ENCODE measurements around the gene C12orf60. TPM values are rescaled to one million over a fixed set of nuclear protein-coding genes. Genes with fewer than 3 reads are reported as not detected.

The C12orf60 gene
- total and polyA plus RNA-seq, 7 experiments from 2014 or later, result 0.22 to 1.7 (median 1.2) TPM; not detected in 1

- H3K27ac Mint-ChIP-seq, result no peak within 1 kb of the TSS
- H3K27me3 Mint-ChIP-seq, result peaks cover 0 to 18% (median 3%) of the 10 kb centered on the region in 5 donors
- peaks cover 0 to 8% (median 2%) of the 10 kb centered on the region in 11 donors for H3K9me3 Mint-ChIP-seq
- no peak within 1 kb of the TSS for H3K4me3 ChIP-seq (ENCODE audit: low read length)
- H3K36me3 ChIP-seq (ENCODE audit: control insufficient read depth in 2 of 3, insufficient read depth in 3 of 3, low read length in 3 of 3), result no peaks in the 10 kb centered on the region
- peaks cover 0 to 6% (median 0%) of the 10 kb centered on the region in 5 donors for H3K36me3 Mint-ChIP-seq
- ATAC-seq (no peak), DNase-seq (no peak)
- H3K27me3 ChIP-seq (ENCODE audit: control insufficient read depth in 2 of 2, insufficient read depth in 2 of 2, low read length in 2 of 2), result no peaks in the 10 kb centered on the region
- H3K4me1 ChIP-seq (ENCODE audit: control insufficient read depth in 2 of 2, insufficient read depth in 2 of 2, low read length in 2 of 2), result peaks cover 0 to 7% of the 10 kb centered on the region in 2 donors
- H3K4me3 Mint-ChIP-seq, result no peak within 1 kb of the TSS
- no peaks in the 10 kb centered on the region for H3K9me3 ChIP-seq (ENCODE audit: control insufficient read depth in 2 of 3, low read length in 3 of 3)
- CTCF ChIA-PET, result no interaction called here
- intact Hi-C loops (cut with micrococcal nuclease), result no loop called here
- H3K27ac ChIP-seq (ENCODE audit: low read depth, low read length), result no peak within 1 kb of the TSS
- H3K4me1 Mint-ChIP-seq, result peaks cover 4 to 20% (median 14%) of the 10 kb centered on the region in 7 donors
- POLR2A ChIA-PET, result no interaction called here
Measured at GRCh38 chr12:14814014-14814413, 10.5 kb downstream of the C12orf60 start, which contains the start of gene SMCO3. Gene SMCO3 (minus strand): TSS chr12:14814182. CDS start chr12:14806680, 7,502 bp downstream.

- intact Hi-C loops (cut with micrococcal nuclease), result no loop called here
- ChIA-PET CTCF (no interaction called here), POLR2A (interaction anchor here (1.3 kb wide), 1 partner anchor 21 kb away, joined by 4 read pairs; the partner anchor contains the start of genes C12orf60 and WBP11)
- DNase-seq, result no peak
- Histone ChIP-seq H3K4me3 (ENCODE audit: low read length) (no peak overlapping the region), H3K9me3 (ENCODE audit: control insufficient read depth in 2 of 3, low read length in 3 of 3) (no peaks in the 10 kb centered on the region), H3K27ac (ENCODE audit: low read depth, low read length) (no peak overlapping the region), H3K36me3 (ENCODE audit: control insufficient read depth in 2 of 3, insufficient read depth in 3 of 3, low read length in 3 of 3) (no peaks in the 10 kb centered on the region), H3K27me3 (ENCODE audit: control insufficient read depth in 2 of 2, insufficient read depth in 2 of 2, low read length in 2 of 2) (peaks cover 0 to 4% of the 10 kb centered on the region in 2 donors), H3K4me1 (ENCODE audit: control insufficient read depth in 2 of 2, insufficient read depth in 2 of 2, low read length in 2 of 2) (no peaks in the 10 kb centered on the region)
- Mint-ChIP-seq H3K36me3 (peaks cover 0 to 3% (median 0%) of the 10 kb centered on the region in 5 donors), H3K4me1 (peaks cover 0 to 3% (median 0%) of the 10 kb centered on the region in 7 donors), H3K4me3 (no peak overlapping the region), H3K27me3 (peaks cover 0 to 6% (median 5%) of the 10 kb centered on the region in 5 donors), H3K27ac (no peak overlapping the region), H3K9me3 (peaks cover 0 to 2% (median 0%) of the 10 kb centered on the region in 11 donors)
- ATAC-seq, result no peak
Measured at GRCh38 chr12:14824012-14824634, 20.7 kb downstream of the C12orf60 start.

- no peak for ATAC-seq
- Histone ChIP-seq H3K9me3 (ENCODE audit: control insufficient read depth in 2 of 3, low read length in 3 of 3) (no peaks in the 10 kb centered on the region), H3K27ac (ENCODE audit: low read depth, low read length) (no peak overlapping the region), H3K27me3 (ENCODE audit: control insufficient read depth in 2 of 2, insufficient read depth in 2 of 2, low read length in 2 of 2) (peaks cover 0 to 4% of the 10 kb centered on the region in 2 donors), H3K36me3 (ENCODE audit: control insufficient read depth in 2 of 3, insufficient read depth in 3 of 3, low read length in 3 of 3) (no peaks in the 10 kb centered on the region), H3K4me3 (ENCODE audit: low read length) (no peak overlapping the region), H3K4me1 (ENCODE audit: control insufficient read depth in 2 of 2, insufficient read depth in 2 of 2, low read length in 2 of 2) (no peaks in the 10 kb centered on the region)
- peaks cover 0 to 3% (median 0%) of the 10 kb centered on the region in 7 donors for H3K4me1 Mint-ChIP-seq
- H3K4me3 Mint-ChIP-seq, result no peak overlapping the region
- ChIA-PET CTCF (no interaction called here), POLR2A (interaction anchor here (0.7 to 1.3 kb wide), 3 partner anchors 20 to 229 kb away, joined by 3 to 4 read pairs (median 3); partner anchors contain the start of genes C12orf60 and WBP11)
- H3K9me3 Mint-ChIP-seq, result peaks cover 0 to 2% (median 0%) of the 10 kb centered on the region in 11 donors
- intact Hi-C loops (cut with micrococcal nuclease), result no loop called here
- peak overlapping the region in 1 of 9 donors; percentile 70 for H3K27ac Mint-ChIP-seq
- DNase-seq, result no peak
- H3K27me3 Mint-ChIP-seq, result peaks cover 0 to 6% (median 5%) of the 10 kb centered on the region in 5 donors
- H3K36me3 Mint-ChIP-seq, result peaks cover 0 to 3% (median 0%) of the 10 kb centered on the region in 5 donors
Measured at GRCh38 chr12:14825256-14825655, 21.8 kb downstream of the C12orf60 start.

- no peaks in the 10 kb centered on the region for H3K36me3 ChIP-seq (ENCODE audit: control insufficient read depth in 2 of 3, insufficient read depth in 3 of 3, low read length in 3 of 3)
- H3K4me1 ChIP-seq (ENCODE audit: control insufficient read depth in 2 of 2, insufficient read depth in 2 of 2, low read length in 2 of 2), result no peaks in the 10 kb centered on the region
- ChIA-PET POLR2A (no interaction called here), CTCF (no interaction called here)
- intact Hi-C loops (cut with micrococcal nuclease), result no loop called here
- H3K27me3 ChIP-seq (ENCODE audit: control insufficient read depth in 2 of 2, insufficient read depth in 2 of 2, low read length in 2 of 2), result no peaks in the 10 kb centered on the region
- ATAC-seq, result no peak
- no peaks in the 10 kb centered on the region for H3K9me3 ChIP-seq (ENCODE audit: control insufficient read depth in 2 of 3, low read length in 3 of 3)
- H3K4me3 ChIP-seq (ENCODE audit: low read length), result no peak overlapping the region
- Mint-ChIP-seq H3K27ac (no peak overlapping the region), H3K36me3 (peaks cover 0 to under 1% (median 0%) of the 10 kb centered on the region in 5 donors), H3K27me3 (peaks cover under 1 to 6% (median 4%) of the 10 kb centered on the region in 5 donors), H3K4me1 (peaks cover 0 to 3% (median 0%) of the 10 kb centered on the region in 7 donors), H3K4me3 (no peak overlapping the region), H3K9me3 (peaks cover 0 to 2% (median 0%) of the 10 kb centered on the region in 11 donors)
- H3K27ac ChIP-seq (ENCODE audit: low read depth, low read length), result no peak overlapping the region
- DNase-seq, result no peak
Measured at GRCh38 chr12:14826491-14826890, 23.0 kb downstream of the C12orf60 start.

- Mint-ChIP-seq H3K36me3 (peaks cover 0 to 6% (median 0%) of the 10 kb centered on the region in 5 donors), H3K27me3 (peaks cover 0 to 8% (median 6%) of the 10 kb centered on the region in 5 donors), H3K4me3 (no peak overlapping the region), H3K4me1 (peaks cover 0 to 3% (median 0%) of the 10 kb centered on the region in 7 donors), H3K9me3 (peaks cover 0 to 6% (median 0%) of the 10 kb centered on the region in 11 donors), H3K27ac (no peak overlapping the region)
- CTCF ChIA-PET, result no interaction called here
- Histone ChIP-seq H3K27me3 (ENCODE audit: control insufficient read depth in 2 of 2, insufficient read depth in 2 of 2, low read length in 2 of 2) (no peaks in the 10 kb centered on the region), H3K9me3 (ENCODE audit: control insufficient read depth in 2 of 3, low read length in 3 of 3) (no peaks in the 10 kb centered on the region), H3K4me1 (ENCODE audit: control insufficient read depth in 2 of 2, insufficient read depth in 2 of 2, low read length in 2 of 2) (no peaks in the 10 kb centered on the region), H3K36me3 (ENCODE audit: control insufficient read depth in 2 of 3, insufficient read depth in 3 of 3, low read length in 3 of 3) (no peaks in the 10 kb centered on the region), H3K4me3 (ENCODE audit: low read length) (no peak overlapping the region), H3K27ac (ENCODE audit: low read depth, low read length) (no peak overlapping the region)
- POLR2A ChIA-PET, result no interaction called here
- no peak for ATAC-seq
- DNase-seq, result no peak
- intact Hi-C loops (cut with micrococcal nuclease), result no loop called here
Measured at GRCh38 chr12:14827043-14827442, 23.6 kb downstream of the C12orf60 start.

- CTCF ChIA-PET, result interaction anchor here (0.7 to 1.3 kb wide), 3 partner anchors 18 to 704 kb away, joined by 3 to 6 read pairs (median 3); no protein-coding TSS in a partner anchor
- DNase-seq, result no peak
Measured at GRCh38 chr12:14828892-14829291, 25.4 kb downstream of the C12orf60 start.

More at GRCh38 chr12:14828892-14829291, 25.4 kb downstream of the C12orf60 start:
- no peaks in the 10 kb centered on the region for H3K4me1 ChIP-seq (ENCODE audit: control insufficient read depth in 2 of 2, insufficient read depth in 2 of 2, low read length in 2 of 2)
- H3K27ac ChIP-seq (ENCODE audit: low read depth, low read length), result no peak overlapping the region
- H3K9me3 Mint-ChIP-seq, result peaks cover 0 to 6% (median 0%) of the 10 kb centered on the region in 11 donors
- H3K27me3 ChIP-seq (ENCODE audit: control insufficient read depth in 2 of 2, insufficient read depth in 2 of 2, low read length in 2 of 2), result no peaks in the 10 kb centered on the region
- no peak overlapping the region for H3K27ac Mint-ChIP-seq
- intact Hi-C loops (cut with micrococcal nuclease), result no loop called here
- POLR2A ChIA-PET, result no interaction called here
- peaks cover 11 to 14% (median 12%) of the 10 kb centered on the region in 5 donors for H3K27me3 Mint-ChIP-seq
- no peak overlapping the region for H3K4me3 Mint-ChIP-seq
- H3K36me3 Mint-ChIP-seq, result peaks cover 0 to 9% (median 0%) of the 10 kb centered on the region in 5 donors
- H3K4me3 ChIP-seq (ENCODE audit: low read length), result no peak overlapping the region
- no peaks in the 10 kb centered on the region for H3K36me3 ChIP-seq (ENCODE audit: control insufficient read depth in 2 of 3, insufficient read depth in 3 of 3, low read length in 3 of 3)
- no peaks in the 10 kb centered on the region for H3K4me1 Mint-ChIP-seq
- H3K9me3 ChIP-seq (ENCODE audit: control insufficient read depth in 2 of 3, low read length in 3 of 3), result no peaks in the 10 kb centered on the region
- ATAC-seq, result no peak

Measured in naive thymus-derived CD4-positive, alpha-beta T cell (primary cell).